HepG2 (cell line): ENCODE measurements around the gene HIGD1A. TPM values are rescaled to one million over a fixed set of nuclear protein-coding genes. Genes with fewer than 3 reads are reported as not detected.
A peak's percentile ranks its signal among the peaks of the same experiment; 100 is the strongest.

ENCODE experiments used
- AHR ChIP-seq: IDR thresholded peaks from 2 replicates; pipeline ENCODE4 v1.6.1; 2018; ENCODE audit warnings: missing genetic modification reagents, missing compliant biosample characterization
- BHLHE40 ChIP-seq: IDR thresholded peaks from 2 replicates; pipeline ENCODE4 v1.6.1; 2011; ENCODE audit warnings: low read length, improper control_type of control experiment
- HOXA5 ChIP-seq: sonication (generic); formaldehyde crosslinking; IDR thresholded peaks from 2 replicates; pipeline ENCODE4 v1.4.0; 2020; ENCODE audit warnings: missing genetic modification reagents
- JUN ChIP-seq: sonication (generic); formaldehyde crosslinking; IDR thresholded peaks from 2 replicates; pipeline ENCODE4 v1.4.0; 2020; ENCODE audit warnings: mild to moderate bottlenecking, missing genetic modification reagents
- KAT8 ChIP-seq: IDR thresholded peaks from 2 replicates; pipeline ENCODE4 v1.6.1; 2016; ENCODE audit warnings: missing genetic modification reagents, missing compliant biosample characterization
- KDM4B ChIP-seq: sonication (generic); formaldehyde crosslinking; IDR thresholded peaks from 2 replicates; pipeline ENCODE4 v1.4.0; 2020; ENCODE audit warnings: missing genetic modification reagents
- KMT2B ChIP-seq: IDR thresholded peaks from 2 replicates; pipeline ENCODE4 v1.6.1; 2016; ENCODE audit warnings: missing genetic modification reagents, missing compliant biosample characterization
- MAFG ChIP-seq: sonication (generic); formaldehyde crosslinking; IDR thresholded peaks from 2 replicates; pipeline ENCODE4 v1.5.1; 2020; ENCODE audit warnings: mild to moderate bottlenecking, missing genetic modification reagents
- RERE ChIP-seq: IDR thresholded peaks from 2 replicates; pipeline ENCODE4 v1.6.1; 2016; ENCODE audit warnings: low read depth, missing genetic modification reagents, missing compliant biosample characterization
- RFXAP ChIP-seq: sonication (generic); formaldehyde crosslinking; IDR thresholded peaks from 2 replicates; pipeline ENCODE4 v1.4.0; 2020; ENCODE audit warnings: missing genetic modification reagents, borderline replicate concordance
- SATB2 ChIP-seq: sonication (generic); formaldehyde crosslinking; IDR thresholded peaks from 2 replicates; pipeline ENCODE4 v1.5.0; 2020; ENCODE audit warnings: missing genetic modification reagents
- TCF7 ChIP-seq: sonication (generic); IDR thresholded peaks from 2 replicates; pipeline ENCODE4 v1.6.1; 2016; ENCODE audit warnings: antibody characterized with exemption, low read depth
- XRCC5 ChIP-seq: fragments of 200-400 bp; formaldehyde crosslinking; optimal IDR thresholded peaks from 2 replicates; pipeline ENCODE3; 2017; ENCODE audit warnings: mild to moderate bottlenecking, low read length
- ZMYM4 ChIP-seq: sonication (generic); formaldehyde crosslinking; IDR thresholded peaks from 2 replicates; pipeline ENCODE4 v1.8.1; 2023; ENCODE audit warnings: mild to moderate bottlenecking, missing genetic modification reagents
- ZNF260 ChIP-seq: sonication (generic); formaldehyde crosslinking; IDR thresholded peaks from 2 replicates; pipeline ENCODE4 v1.4.0; 2020; ENCODE audit warnings: missing genetic modification reagents, low read depth, mild to moderate bottlenecking, borderline replicate concordance
- ZNF441 ChIP-seq: sonication (generic); formaldehyde crosslinking; IDR thresholded peaks from 2 replicates; pipeline ENCODE4 v1.7.0; 2021; ENCODE audit warnings: missing genetic modification reagents, borderline replicate concordance
- ZSCAN22 ChIP-seq: sonication (generic); formaldehyde crosslinking; IDR thresholded peaks from 2 replicates; pipeline ENCODE4 v1.4.0; 2020; ENCODE audit warnings: mild to moderate bottlenecking, missing genetic modification reagents
- polyA plus RNA-seq, 8 experiments: library from polyadenylated mRNA; depleted of rRNA in 3 of 8; stranded (reverse) in 7 of 8; unstranded in 1 of 8; fragments of >200 nt; fragmentation: Illumina TruSeq in 4 of 8; extraction: Trizol in 4 of 8; gene quantifications; 2 replicates each; pipeline versions ENCODE4 v1.2.1 to v1.2.3, GENCODE V29; 2011 to 2016; ENCODE audit warnings: low read depth in 4 of 8, missing spikeins in 1 of 8, mixed read lengths in 1 of 8; ENCODE audit not compliant: insufficient read depth in 1 of 8
- total RNA-seq, 5 experiments: library from RNA; depleted of rRNA; stranded (reverse); fragments of >200 nt; fragmentation: Illumina TruSeq; extraction: Trizol; gene quantifications; 2 replicates each; pipeline ENCODE4 v1.2.3, GENCODE V29; 2016; ENCODE audit warnings: low read depth in 1 of 5
- TF ChIP-seq, protein P1 (sequence below): sonication (generic); formaldehyde crosslinking; IDR thresholded peaks from 2 replicates; pipeline ENCODE4 v1.4.0; 2020; ENCODE audit warnings: mild to moderate bottlenecking, missing genetic modification reagents, borderline replicate concordance
- TF ChIP-seq, protein P2 (sequence below): sonication (generic); formaldehyde crosslinking; IDR thresholded peaks from 2 replicates; pipeline ENCODE4 v1.5.0; 2020; ENCODE audit warnings: mild to moderate bottlenecking, missing genetic modification reagents

Gene HIGD1A
- total and polyA plus RNA-seq, 2 of the 13 experiments (the other 11 are each of a cell fraction or from before 2014, with no cell fraction given), result 222 to 253 TPM

GRCh38 chr3:42805141-42805821 is 991 bp upstream of the HIGD1A start (continued):
- TF ChIP-seq, protein P1, sequence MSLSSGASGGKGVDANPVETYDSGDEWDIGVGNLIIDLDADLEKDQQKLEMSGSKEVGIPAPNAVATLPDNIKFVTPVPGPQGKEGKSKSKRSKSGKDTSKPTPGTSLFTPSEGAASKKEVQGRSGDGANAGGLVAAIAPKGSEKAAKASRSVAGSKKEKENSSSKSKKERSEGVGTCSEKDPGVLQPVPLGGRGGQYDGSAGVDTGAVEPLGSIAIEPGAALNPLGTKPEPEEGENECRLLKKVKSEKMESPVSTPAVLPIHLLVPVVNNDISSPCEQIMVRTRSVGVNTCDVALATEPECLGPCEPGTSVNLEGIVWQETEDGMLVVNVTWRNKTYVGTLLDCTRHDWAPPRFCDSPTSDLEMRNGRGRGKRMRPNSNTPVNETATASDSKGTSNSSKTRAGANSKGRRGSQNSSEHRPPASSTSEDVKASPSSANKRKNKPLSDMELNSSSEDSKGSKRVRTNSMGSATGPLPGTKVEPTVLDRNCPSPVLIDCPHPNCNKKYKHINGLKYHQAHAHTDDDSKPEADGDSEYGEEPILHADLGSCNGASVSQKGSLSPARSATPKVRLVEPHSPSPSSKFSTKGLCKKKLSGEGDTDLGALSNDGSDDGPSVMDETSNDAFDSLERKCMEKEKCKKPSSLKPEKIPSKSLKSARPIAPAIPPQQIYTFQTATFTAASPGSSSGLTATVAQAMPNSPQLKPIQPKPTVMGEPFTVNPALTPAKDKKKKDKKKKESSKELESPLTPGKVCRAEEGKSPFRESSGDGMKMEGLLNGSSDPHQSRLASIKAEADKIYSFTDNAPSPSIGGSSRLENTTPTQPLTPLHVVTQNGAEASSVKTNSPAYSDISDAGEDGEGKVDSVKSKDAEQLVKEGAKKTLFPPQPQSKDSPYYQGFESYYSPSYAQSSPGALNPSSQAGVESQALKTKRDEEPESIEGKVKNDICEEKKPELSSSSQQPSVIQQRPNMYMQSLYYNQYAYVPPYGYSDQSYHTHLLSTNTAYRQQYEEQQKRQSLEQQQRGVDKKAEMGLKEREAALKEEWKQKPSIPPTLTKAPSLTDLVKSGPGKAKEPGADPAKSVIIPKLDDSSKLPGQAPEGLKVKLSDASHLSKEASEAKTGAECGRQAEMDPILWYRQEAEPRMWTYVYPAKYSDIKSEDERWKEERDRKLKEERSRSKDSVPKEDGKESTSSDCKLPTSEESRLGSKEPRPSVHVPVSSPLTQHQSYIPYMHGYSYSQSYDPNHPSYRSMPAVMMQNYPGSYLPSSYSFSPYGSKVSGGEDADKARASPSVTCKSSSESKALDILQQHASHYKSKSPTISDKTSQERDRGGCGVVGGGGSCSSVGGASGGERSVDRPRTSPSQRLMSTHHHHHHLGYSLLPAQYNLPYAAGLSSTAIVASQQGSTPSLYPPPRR (CRISPR knock-in tag), result peak; percentile 75; the same call in 1 of the 2 replicates
- TF ChIP-seq RFXAP (no peak; the same call in 1 of the 2 replicates), ZMYM4 (CRISPR knock-in tag) (peak; percentile 69), TCF7 (peak; percentile 38; the same call in 1 of the 2 replicates), ZNF260 (CRISPR knock-in tag) (no peak), BHLHE40 (peak; percentile 52; the same call in 1 of the 2 replicates), JUN (CRISPR knock-in tag) (peak; percentile 64; the same call in 1 of the 2 replicates), MAFG (no peak), SATB2 (CRISPR knock-in tag) (no peak), ZSCAN22 (CRISPR knock-in tag) (no peak), HOXA5 (CRISPR knock-in tag) (0 out of 2 replicates have a peak, but pooled peaks have one; percentile 48), AHR (no peak), RERE (CRISPR knock-in tag) (peak; percentile 61; the same call in 1 of the 2 replicates), XRCC5 (no peak), KMT2B (CRISPR knock-in tag) (peak; percentile 45; the same call in 1 of the 2 replicates), KAT8 (CRISPR knock-in tag) (no peak), KDM4B (CRISPR knock-in tag) (no peak), ZNF441 (CRISPR knock-in tag) (peak; percentile 68; the same call in 1 of the 2 replicates)
- TF ChIP-seq, protein P2, sequence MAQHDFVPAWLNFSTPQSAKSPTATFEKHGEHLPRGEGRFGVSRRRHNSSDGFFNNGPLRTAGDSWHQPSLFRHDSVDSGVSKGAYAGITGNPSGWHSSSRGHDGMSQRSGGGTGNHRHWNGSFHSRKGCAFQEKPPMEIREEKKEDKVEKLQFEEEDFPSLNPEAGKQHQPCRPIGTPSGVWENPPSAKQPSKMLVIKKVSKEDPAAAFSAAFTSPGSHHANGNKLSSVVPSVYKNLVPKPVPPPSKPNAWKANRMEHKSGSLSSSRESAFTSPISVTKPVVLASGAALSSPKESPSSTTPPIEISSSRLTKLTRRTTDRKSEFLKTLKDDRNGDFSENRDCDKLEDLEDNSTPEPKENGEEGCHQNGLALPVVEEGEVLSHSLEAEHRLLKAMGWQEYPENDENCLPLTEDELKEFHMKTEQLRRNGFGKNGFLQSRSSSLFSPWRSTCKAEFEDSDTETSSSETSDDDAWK (CRISPR knock-in tag), result no peak
